Right ventricle myocardium superior (tissue), 1 donor: ENCODE measurements around the gene ALPG. TPM values are rescaled to one million over a fixed set of nuclear protein-coding genes. Genes with fewer than 3 reads are reported as not detected.
"Not testable (repeated sequence)": the region's sequence is repeated elsewhere in the genome, so short reads cannot be mapped to it uniquely, and the experiment has no call there.

ENCODE experiments used
- ATAC-seq: fragments of 200-7000 bp; cut with Tn5 transposase; one replicate; pipeline ENCODE4 v1.9.1; 2020; ENCODE audit warnings: mild to moderate bottlenecking; ENCODE audit not compliant: poor library complexity
- DNase-seq: peaks from one replicate; pipeline ENCODE4 v3.0.0-alpha.2; 2020
- intact Hi-C: fragments of 100-400 bp; cut with DNase I; formaldehyde crosslinking; loops from one replicate; pipeline ENCODE4 v1.11.2; 2022
- total RNA-seq: library from RNA; stranded (reverse); fragmentation: NEBNext Ultra II Directional; extraction: Animal tissue kit (Norgen Biotek cat#: 25700); gene quantifications from one replicate; pipeline ENCODE4 v1.2.1, GENCODE V29; 2021
- donor health status: DM: no; HTN: yes; CAD: no; lungs with severe emphysema.

The ALPG gene
- total RNA-seq, 1 donor from 2014 or later: not detected

- DNase-seq (no peak), ATAC-seq (no peak)
- intact Hi-C loops: no loop called here
Observed at GRCh38 chr2:232375164-232375563, 31.5 kb upstream of the ALPG start.

DNA sequence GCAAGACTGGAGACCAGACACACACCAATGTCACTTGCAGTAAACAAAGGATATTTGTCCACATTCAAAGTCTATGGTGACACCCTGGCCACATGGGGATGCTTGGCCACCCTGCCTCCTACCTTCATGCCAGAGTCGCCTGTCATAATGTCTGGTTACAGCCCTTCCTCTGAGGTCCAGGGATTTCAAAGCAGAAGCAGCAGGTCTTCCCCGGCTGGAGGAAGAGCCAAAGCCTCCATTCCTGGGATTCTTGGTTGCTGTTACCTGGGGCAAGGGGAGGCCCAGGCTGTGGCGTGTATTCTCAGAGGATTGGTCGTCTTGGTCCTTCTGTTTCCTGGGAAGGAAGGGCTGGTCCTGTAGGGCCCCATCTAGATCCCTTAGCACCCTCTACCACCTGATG is 30.4 kb upstream of the ALPG start:
- ATAC-seq (no peak), DNase-seq (no peak)
- intact Hi-C loops: no loop called here

- intact Hi-C loops: no loop called here
- no peak for DNase-seq
- ATAC-seq: no peak
Observed at GRCh38 chr2:232376713-232377112, 29.9 kb upstream of the ALPG start.

- DNase-seq (no peak), ATAC-seq (no peak)
- intact Hi-C loops: no loop called here
Observed at GRCh38 chr2:232377319-232377718, 29.3 kb upstream of the ALPG start.

- intact Hi-C loops: no loop called here
- DNase-seq (no peak), ATAC-seq (no peak)
Observed at GRCh38 chr2:232377841-232378734, 28.6 kb upstream of the ALPG start.

DNA sequence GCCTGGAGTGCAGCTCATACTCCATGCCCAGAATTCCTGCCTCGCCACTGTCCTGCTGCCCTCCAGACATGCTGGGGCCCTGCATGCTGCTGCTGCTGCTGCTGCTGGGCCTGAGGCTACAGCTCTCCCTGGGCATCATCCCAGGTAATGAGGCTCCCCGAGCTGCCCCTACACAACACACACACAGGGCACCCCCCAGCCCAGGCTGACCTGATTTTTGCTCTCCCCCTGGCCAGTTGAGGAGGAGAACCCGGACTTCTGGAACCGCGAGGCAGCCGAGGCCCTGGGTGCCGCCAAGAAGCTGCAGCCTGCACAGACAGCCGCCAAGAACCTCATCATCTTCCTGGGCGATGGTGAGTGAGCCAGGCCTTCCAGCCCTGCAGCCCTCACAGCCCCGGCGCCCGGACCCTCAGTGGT is 27.9 kb upstream of the ALPG start, which contains the start of gene ALPP:
TSS of gene ALPP (plus strand) at position 17 of the 417 bp plus-strand sequence. CDS start at position 69, 52 bp downstream.
- intact Hi-C loops, ATAC-seq, DNase-seq: not testable (repeated sequence)

DNA sequence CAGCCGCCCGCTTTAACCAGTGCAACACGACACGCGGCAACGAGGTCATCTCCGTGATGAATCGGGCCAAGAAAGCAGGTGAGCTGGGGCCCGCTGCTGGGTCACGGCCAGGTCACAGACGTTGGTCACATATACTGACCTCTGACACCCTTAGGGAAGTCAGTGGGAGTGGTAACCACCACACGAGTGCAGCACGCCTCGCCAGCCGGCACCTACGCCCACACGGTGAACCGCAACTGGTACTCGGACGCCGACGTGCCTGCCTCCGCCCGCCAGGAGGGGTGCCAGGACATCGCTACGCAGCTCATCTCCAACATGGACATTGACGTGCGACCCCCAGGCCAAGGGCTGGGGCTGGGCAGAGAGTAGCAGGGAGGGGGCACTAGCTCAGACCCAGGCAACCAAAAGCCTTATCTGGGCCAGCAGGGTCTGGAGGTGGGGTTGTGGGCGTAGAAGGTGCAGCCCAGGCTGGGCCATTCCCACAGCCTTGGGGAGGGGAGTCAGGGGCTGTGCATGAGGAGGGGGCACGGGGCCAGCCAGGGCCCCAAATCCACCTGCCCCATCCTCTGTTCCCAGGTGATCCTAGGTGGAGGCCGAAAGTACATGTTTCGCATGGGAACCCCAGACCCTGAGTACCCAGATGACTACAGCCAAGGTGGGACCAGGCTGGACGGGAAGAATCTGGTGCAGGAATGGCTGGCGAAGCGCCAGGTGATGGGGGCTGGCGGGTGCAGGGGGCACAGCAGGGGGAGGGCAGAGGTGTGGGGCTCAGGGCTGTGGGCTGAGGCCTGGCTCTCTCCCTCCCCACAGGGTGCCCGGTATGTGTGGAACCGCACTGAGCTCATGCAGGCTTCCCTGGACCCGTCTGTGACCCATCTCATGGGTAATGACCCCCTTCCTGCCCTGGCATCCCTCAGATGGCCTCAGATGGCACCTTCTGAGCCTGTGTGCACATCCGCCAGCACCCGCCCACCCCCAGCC is 26.7 kb upstream of the ALPG start:
- DNase-seq, intact Hi-C loops: not testable (repeated sequence)

GRCh38 chr2:232381204-232382031 is 25.2 kb upstream of the ALPG start:
- intact Hi-C loops: not testable (repeated sequence)

More for the DNA sequence above, 26.7 kb upstream of the ALPG start:
- ATAC-seq: not testable (repeated sequence)

DNA sequence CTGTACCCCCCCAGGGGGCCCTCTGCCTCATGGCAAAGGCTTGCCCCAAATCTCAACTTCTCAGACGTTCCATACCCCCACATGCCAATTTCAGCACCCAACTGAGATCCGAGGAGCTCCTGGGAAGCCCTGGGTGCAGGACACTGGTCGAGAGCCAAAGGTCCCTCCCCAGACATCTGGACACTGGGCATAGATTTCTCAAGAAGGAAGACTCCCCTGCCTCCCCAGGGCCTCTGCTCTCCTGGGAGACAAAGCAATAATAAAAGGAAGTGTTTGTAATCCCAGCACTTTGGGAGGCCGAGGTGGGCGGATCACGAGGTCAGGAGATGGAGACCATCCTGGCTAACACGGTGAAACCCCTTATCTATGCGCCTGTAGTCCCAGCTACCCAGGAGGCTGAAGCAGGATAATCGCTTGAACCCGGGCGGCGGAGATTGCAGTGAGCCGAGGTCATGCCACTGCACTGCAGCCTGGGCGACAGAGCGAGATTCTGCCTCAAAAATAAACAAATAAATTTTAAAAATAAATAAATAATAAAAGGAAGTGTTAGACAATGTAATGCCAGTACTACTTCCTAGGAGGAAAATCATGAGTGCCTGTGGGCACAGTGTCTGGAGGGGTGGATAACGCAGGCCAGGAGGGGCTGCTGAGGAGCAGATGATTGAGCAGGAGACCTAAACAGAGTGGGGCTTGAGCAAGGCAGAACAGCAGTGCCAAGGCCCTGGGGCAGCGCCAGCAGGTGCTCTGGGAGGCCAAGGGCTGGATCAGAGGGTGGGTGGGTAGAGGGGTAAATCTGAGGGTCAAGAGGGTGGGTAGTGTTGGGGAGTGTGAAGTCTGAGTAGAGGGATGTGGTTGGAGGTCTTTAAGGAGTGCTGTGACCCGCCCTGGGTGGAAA is 24.1 kb upstream of the ALPG start:
- intact Hi-C loops: no loop called here
- DNase-seq (no peak), ATAC-seq (no peak)

More at GRCh38 chr2:232381204-232382031, 25.2 kb upstream of the ALPG start:
- ATAC-seq, DNase-seq: not testable (repeated sequence)

GRCh38 chr2:232384466-232384865 is 22.2 kb upstream of the ALPG start:
- intact Hi-C loops: no loop called here
- DNase-seq: no peak
- no peak for ATAC-seq

- intact Hi-C loops, ATAC-seq, DNase-seq: not testable (repeated sequence)
Observed at GRCh38 chr2:232385058-232385457, 21.6 kb upstream of the ALPG start.

GRCh38 chr2:232385660-232386489 is 20.8 kb upstream of the ALPG start:
- DNase-seq (no peak), ATAC-seq (no peak)
- intact Hi-C loops: no loop called here

DNA sequence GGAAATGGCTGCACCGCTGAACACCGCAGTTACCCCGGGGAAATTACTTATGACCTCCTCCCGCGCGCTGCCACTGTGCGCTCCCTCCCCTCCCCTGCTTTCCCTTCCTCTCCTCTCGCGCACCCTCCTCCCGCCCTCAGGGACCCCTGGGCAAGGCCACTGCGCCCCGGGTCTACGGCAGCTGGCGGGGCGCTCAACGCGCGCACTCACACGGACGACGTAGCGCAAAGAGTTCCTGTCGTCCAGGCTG is 20.2 kb upstream of the ALPG start:
- no peak for DNase-seq
- intact Hi-C loops: no loop called here
- no peak for ATAC-seq

DNA sequence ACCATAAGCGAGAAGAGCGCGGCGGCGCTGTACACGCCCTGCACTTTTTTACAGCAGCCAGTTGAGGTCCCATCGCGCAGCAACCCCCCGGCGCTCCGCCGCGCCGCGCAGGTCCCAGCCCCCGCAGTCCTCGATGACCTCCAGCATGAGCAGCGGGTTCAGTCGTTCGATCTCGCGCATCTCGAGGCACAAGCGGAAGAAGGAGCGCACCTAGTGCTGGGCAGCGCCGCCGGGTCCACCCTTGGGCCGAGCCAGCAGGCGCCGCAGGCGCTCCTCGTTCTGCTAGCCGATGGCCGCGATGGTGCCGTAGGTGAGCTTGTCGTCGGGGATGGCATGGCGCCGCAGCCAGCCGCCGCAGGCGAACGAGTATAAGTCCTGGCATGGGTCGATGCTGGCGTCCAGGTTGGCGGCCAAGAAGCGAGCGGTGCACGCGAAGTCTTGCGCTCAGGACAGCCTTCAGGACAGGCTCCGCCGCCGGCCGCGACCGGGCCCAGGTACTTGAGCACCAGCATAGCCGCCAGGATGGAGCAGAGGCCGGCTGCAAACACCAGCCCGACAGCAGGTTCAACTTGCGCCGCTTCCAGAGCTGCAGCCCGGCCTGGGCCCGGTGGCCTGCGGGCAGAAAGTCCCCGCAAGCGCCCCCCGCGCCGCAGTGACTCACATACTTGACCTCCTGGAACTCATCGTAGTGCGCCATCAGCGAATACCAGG is 19.7 kb upstream of the ALPG start:
- no peak for ATAC-seq
- intact Hi-C loops: no loop called here
- no peak for DNase-seq

DNA sequence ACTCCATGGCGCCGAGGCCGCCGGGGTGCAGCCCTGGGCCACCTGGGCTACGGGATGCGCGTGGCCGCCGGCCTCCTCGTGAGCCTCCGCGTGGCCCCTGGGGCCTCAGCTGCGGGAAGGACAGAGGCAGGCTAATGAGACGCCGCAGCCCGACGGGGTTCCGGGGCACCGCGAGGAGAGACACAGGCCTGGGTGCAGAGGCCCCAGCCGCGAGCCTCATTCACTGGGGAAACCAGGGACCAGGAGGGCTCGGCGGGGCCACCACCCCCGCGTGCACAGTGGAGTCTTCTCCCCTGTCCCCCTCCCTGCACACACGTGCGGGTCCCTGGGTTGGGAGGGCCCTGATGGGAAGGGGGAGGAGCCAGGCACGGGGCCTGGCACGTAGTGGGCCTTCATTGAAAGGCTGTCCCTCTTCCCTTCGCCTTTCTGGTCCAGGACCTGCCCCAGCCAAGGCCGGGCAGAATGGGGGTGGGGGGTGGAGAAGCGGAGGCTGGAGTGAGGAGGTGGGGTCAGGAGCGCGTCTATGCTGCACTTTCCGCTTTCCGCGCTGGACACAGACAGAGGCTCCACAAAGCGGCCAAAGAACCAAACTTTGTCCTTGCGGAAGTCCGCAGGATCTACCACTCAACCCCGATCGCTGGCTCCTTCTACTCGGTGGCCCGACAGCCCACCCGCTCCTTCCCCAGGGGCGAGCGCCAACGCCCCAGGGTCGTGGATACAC is 19.0 kb upstream of the ALPG start:
- ATAC-seq (no peak), DNase-seq (no peak)
- intact Hi-C loops: no loop called here
